GM18526 (cell line): Measurements from ENCODE around the gene STK17A.

ENCODE experiments used
- POLR2A ChIP-seq: IDR thresholded peaks from 3 replicates; pipeline ENCODE4 v1.6.1; 2011; ENCODE audit not compliant: insufficient read length; ENCODE audit errors: extremely low read depth

STK17A gene

GRCh38 chr7:43653466-43653865, 70.6 kb downstream of the STK17A start:
- no peak for TF ChIP-seq POLR2A

- no peak for TF ChIP-seq POLR2A
Observed at GRCh38 chr7:43653891-43654504, 71.1 kb downstream of the STK17A start.

GRCh38 chr7:43655584-43655983, 72.7 kb downstream of the STK17A start:
- TF ChIP-seq POLR2A: no peak

- TF ChIP-seq POLR2A: no peak
Observed at GRCh38 chr7:43656997-43657396, 74.1 kb downstream of the STK17A start.

- no peak for TF ChIP-seq POLR2A
Observed at GRCh38 chr7:43658718-43659548, 76.0 kb downstream of the STK17A start.

GRCh38 chr7:43659549-43659896, 76.6 kb downstream of the STK17A start:
- TF ChIP-seq POLR2A: no peak

- no peak for TF ChIP-seq POLR2A
Observed at GRCh38 chr7:43660141-43660540, 77.2 kb downstream of the STK17A start.

- no peak for TF ChIP-seq POLR2A
Observed at GRCh38 chr7:43664681-43665080, 81.8 kb downstream of the STK17A start.

- no peak for TF ChIP-seq POLR2A
Observed at GRCh38 chr7:43666938-43667337, 84.0 kb downstream of the STK17A start.

GRCh38 chr7:43668035-43668434, 85.1 kb downstream of the STK17A start:
- no peak for TF ChIP-seq POLR2A

GRCh38 chr7:43669286-43670081, 86.6 kb downstream of the STK17A start:
- TF ChIP-seq POLR2A: no peak

- no peak for TF ChIP-seq POLR2A
Observed at GRCh38 chr7:43671521-43671920, 88.6 kb downstream of the STK17A start.

- TF ChIP-seq POLR2A: no peak
Observed at GRCh38 chr7:43674559-43675436, 91.9 kb downstream of the STK17A start.
